HG03025 (cell line): Measurements from ENCODE around the gene TUBA4A.
"Not testable (repeated sequence)": the region's sequence is repeated elsewhere in the genome, so short reads cannot be mapped to it uniquely, and the experiment has no call there.

ENCODE experiments used
- ATAC-seq: cut with Tn5 transposase; IDR thresholded peaks from one replicate; pipeline ENCODE4 v1.9.1; 2021; ENCODE audit warnings: mild to moderate bottlenecking, moderate library complexity; ENCODE audit not compliant: unreplicated experiment, low FRiP score

The TUBA4A gene

GRCh38 chr2:219269362-219270054, 15.8 kb upstream of the TUBA4A start:
- ATAC-seq, result no peak

- ATAC-seq, result no peak
Measured at GRCh38 chr2:219268294-219268693, 14.6 kb upstream of the TUBA4A start.

- ATAC-seq, result no peak
Measured at GRCh38 chr2:219266886-219267285, 13.2 kb upstream of the TUBA4A start.

GRCh38 chr2:219266232-219266631, 12.5 kb upstream of the TUBA4A start:
- no peak for ATAC-seq

GRCh38 chr2:219261024-219261855, 7.5 kb upstream of the TUBA4A start:
- ATAC-seq, result no peak

- ATAC-seq, result not testable (repeated sequence)
Measured at GRCh38 chr2:219258942-219259341, 5.2 kb upstream of the TUBA4A start.

GRCh38 chr2:219254590-219255201, 978 bp upstream of the TUBA4A start:
- ATAC-seq, result peak; percentile 19

- ATAC-seq, result peak; percentile 23
Measured at GRCh38 chr2:219252900-219253752, 592 bp downstream of the TUBA4A start, which contains the start of gene TUBA4B. Gene TUBA4B, plus strand, starts transcription at chr2:219253243. Its CDS starts 165 bp downstream, at chr2:219253408.

- ATAC-seq, result no peak
Measured at GRCh38 chr2:219252570-219252899, 1.2 kb downstream of the TUBA4A start.

- ATAC-seq, result no peak
Measured at GRCh38 chr2:219252084-219252483, 1.6 kb downstream of the TUBA4A start.

- no peak for ATAC-seq
Measured at GRCh38 chr2:219251656-219252055, 2.1 kb downstream of the TUBA4A start.

- ATAC-seq, result no peak
Measured at GRCh38 chr2:219250049-219250781, 3.5 kb downstream of the TUBA4A start.

GRCh38 chr2:219249203-219249980, 4.3 kb downstream of the TUBA4A start:
- no peak for ATAC-seq

- ATAC-seq, result no peak
Measured at GRCh38 chr2:219248845-219249202, 4.9 kb downstream of the TUBA4A start.

- ATAC-seq, result no peak
Measured at GRCh38 chr2:219247678-219248642, 5.8 kb downstream of the TUBA4A start.

GRCh38 chr2:219246559-219246958, 7.2 kb downstream of the TUBA4A start:
- ATAC-seq, result no peak

GRCh38 chr2:219245899-219246230, 7.9 kb downstream of the TUBA4A start:
- no peak for ATAC-seq
